PC-9 (cell line): Measurements from ENCODE around the gene DNAH9.

ENCODE experiments used
- EZH2 ChIP-seq: fragments of 200-600 bp; sonication (generic); IDR thresholded peaks from 2 replicates; pipeline ENCODE4 v1.8.0; 2017; ENCODE audit warnings: antibody characterized with exemption, low read depth
- TF ChIP-seq, protein P1 (sequence below): fragments of 200-600 bp; sonication (generic); conservative IDR thresholded peaks from 2 replicates; pipeline ENCODE4 v1.6.1; 2017; ENCODE audit warnings: mixed run types, antibody characterized with exemption, mild to moderate bottlenecking, moderate library complexity

DNA sequence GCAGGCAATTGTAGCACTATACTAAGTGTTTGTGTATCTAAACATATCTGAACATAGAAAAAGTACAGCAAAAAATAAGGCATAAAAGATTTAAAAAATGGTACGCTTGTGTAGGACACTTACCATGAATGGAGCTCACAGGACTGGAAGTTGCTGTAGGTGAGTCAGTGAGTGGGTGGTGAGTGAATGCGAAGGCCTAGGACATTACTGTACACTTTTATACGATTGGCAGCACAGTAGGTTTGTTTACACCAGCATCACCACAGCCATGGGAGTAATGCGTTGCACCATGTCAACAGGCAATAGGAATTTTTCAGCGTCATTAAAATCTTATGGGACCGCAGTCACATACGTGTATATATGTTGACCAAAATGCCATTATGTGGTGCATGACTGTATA, 45.6 kb downstream of the DNAH9 start:
- TF ChIP-seq, protein P1, sequence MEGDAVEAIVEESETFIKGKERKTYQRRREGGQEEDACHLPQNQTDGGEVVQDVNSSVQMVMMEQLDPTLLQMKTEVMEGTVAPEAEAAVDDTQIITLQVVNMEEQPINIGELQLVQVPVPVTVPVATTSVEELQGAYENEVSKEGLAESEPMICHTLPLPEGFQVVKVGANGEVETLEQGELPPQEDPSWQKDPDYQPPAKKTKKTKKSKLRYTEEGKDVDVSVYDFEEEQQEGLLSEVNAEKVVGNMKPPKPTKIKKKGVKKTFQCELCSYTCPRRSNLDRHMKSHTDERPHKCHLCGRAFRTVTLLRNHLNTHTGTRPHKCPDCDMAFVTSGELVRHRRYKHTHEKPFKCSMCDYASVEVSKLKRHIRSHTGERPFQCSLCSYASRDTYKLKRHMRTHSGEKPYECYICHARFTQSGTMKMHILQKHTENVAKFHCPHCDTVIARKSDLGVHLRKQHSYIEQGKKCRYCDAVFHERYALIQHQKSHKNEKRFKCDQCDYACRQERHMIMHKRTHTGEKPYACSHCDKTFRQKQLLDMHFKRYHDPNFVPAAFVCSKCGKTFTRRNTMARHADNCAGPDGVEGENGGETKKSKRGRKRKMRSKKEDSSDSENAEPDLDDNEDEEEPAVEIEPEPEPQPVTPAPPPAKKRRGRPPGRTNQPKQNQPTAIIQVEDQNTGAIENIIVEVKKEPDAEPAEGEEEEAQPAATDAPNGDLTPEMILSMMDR: no peak
- no peak for TF ChIP-seq EZH2
